ENCODE measurements around the gene GET3.

The GET3 gene

DNA sequence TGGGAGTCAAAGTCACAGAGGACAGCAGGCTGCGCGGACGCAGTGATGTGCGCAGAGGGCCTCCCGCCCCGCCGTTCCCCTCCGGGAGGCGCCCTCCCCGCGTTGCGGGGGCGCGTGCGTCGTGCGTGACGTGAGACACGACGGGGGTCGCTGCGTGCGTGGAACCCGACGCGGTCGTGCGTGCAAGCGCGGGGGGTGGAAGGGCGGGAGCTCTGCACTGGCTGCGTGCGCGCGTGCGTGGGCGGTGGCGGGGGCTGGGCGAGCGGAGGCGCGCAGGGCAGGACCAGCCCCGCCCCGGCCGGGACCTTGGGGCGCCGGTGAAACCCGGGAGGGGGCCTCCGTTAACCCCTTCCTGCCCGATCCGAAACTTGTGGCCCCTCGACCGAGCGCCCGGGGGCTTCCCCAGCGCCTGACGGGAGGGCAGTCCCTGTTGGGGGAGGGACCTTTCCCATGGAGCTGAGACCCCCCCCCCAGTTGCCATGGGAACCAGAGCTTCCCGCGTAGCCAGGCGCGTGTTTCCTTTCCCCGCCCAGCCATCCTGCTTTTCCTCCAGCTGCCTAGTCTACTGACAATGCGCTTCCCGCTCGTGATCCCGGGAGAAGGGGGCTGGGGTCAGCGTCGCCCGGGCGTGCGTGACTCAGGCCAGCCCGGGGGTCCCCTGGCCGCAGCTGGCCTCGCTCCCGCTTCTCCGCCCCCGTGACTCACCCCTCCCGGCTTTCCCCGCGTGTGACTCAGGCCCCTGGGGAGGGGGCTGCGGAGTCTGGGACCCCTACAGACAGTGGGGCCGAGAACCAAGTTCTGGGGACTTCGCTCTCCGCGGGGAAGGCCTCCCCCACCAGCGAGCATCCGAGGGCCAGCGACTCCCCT, 45.4 kb downstream of the GET3 start:
- DNase-seq = peak; percentile 93

DNA sequence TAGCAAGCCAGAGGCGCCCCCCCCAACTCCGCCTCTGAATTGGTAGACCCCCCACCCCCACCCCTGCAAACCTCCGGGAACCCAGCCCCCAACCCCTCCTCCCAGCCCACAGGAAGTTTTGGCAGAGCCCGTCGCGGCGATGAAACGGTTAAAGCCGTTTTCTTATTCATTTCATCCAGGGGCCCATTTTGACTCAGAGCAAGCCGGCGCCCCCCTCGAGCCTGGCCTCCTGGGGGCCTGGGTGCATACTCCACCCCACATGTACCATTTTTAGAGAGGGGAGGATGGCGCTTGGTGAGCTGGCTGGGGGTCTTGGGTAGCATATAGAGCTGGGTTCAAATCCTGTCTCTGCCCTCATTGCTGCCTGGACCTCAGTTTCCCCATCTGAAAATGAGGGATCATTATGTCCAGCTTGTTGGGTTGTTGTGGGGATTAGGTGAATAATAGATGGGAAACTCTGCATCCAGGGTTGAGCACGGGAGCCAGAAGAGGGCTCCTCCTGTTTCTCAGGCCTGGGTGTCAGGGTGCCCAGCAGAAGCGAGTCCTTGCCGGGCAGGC, 46.1 kb downstream of the GET3 start:
- DNase-seq = no peak

DNA sequence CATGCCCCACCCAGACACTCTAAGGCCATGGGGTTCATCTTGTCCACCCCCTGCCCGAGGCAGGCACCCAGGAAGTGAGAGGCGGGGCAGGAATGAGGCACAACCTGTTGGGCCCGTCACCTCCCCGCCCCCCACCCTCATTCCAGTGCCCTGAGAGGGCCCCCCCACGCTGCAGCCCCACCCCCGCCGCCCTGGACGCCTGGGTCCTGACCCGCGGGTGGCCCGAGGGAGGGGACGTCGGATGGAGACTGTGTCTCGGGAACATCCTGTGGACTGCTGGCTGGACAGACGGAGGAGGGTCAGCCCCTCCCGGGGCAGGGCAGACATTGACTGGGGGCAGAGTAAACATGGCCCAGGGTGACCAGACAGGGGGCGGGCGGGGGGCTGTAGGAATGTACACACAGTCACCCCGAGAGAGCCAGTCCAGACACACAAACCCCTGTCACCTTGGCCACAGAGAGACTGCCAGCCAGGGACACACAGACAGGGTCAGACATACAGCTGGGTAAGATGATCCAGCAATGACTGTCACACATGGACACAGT, 46.6 kb downstream of the GET3 start:
- DNase-seq = peak; percentile 49

DNA sequence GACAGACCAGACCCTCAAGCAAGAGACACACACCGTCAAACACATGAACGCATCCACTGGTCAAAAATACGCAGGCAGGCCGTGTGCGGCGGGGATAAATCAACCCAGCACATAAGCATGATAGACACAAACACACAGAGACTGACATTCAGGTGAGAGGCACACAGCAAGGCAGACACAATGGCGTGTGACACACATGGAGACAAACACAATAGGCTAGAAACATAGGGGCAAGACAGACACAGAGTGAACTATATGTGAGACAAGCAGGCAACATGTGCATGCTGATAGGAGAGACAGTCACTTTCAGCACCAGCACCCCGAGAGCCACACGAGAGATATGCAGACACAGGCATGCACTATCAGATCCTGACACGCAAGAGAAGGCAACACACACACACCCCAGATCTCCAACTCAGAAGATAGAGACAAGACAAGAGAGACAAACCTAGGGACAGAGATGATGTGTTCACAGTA, 47.1 kb downstream of the GET3 start:
- DNase-seq = no peak

DNA sequence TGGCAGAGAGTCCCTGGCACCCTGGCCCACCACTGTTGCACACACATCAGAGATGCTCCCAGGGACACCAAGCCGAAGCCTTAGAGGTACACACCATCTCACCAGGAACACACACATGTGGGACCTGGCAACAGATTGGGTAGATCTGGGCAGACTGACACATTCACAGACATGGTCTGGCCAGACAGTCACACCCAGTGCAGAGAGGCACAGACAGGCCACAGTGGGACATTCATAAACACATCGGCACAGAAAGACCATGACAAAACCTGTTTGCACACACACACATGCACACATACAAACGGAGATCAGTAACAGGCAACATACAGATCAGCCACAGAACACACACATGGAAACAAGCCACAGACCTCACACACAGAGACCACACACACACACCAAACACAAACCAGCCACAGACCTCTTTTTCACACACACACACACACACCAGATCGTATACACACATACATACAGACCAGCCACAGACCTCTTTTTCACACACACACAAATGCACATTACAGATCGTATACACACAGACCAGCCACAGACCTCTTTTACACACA, 47.7 kb downstream of the GET3 start:
- peak; percentile 47 for DNase-seq

DNA sequence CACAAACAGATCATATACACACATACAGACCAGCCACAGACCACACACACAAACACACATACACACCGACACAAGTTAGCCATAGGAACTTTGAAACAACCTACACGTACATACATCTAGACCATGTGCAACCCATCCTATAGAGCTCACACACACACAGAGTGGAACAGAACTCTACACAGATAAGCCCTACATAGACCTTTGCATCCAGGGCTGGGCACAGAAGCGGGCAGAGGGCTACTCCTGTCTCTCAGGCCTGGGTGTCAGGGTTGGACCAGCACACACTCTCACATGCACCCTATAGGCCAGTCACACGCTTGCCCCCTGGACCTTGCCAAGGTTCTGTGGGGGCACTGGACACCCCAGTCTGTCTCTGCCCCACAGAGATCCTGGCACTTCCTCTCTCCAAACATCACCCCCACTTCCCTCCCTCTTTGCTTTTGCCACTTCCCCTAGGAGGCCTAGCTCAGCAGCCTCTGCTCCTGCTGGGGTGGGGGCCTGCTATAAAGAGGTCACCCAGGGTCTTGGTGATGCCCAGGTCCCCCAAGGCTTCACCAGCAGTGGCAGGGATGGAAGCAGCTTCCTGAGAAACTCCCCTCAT, 48.2 kb downstream of the GET3 start:
- DNase-seq = peak; percentile 40

DNA sequence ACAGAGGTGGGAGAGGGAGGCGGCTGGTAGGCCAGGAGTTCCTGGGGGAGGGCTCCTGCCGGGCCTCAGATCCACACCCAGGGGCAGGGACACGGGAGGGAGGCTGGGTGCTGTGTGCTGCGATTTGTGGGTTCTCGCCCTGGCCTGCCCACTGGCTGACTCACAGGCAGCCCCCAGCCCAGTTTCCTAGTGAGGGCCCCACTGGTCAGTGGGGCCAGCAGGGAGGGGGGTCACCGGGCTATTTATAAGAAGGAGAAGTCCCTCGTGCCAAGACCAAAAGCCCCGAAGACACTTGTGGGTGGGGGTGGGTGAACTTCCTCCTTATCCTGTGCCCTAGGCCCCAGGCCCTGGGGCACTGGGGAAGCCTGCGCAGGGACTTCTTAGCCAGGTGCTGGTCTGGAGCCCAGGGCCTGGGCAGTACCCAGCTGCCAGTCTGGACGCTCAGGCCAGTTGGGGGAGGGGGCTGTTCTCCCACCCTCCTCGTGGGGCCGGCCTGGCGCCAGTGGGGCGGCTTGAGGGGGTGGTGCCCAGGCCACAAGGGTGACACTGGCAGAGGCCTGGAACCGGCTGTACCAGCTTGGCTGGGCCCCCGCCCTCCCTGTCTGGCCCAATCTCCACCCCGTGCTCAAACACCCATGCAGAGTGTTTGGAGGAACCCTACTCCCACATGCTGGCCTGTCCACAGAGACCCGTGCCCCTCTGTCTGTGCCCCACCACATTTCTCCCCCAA, 49.0 kb downstream of the GET3 start:
- peak; percentile 69 for DNase-seq

DNA sequence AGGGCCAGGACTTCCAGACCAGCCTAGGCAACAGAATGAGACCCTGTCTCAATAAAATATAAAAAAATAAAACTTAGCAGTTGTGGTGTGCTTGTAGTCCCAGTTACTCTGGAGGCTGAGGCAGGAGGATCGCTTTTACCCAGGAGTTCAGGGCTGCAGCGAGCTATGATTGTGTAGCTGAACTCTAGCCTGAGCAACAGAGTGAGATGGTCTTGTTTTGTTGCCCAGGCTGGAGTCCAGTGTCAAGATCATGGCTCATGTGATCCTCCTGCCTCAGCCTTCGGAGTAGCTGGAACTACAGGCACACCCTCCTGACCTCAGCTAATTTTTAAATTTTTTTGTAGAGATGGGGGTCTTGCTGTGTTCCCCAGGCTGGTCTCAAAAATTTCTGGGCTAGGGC, 49.7 kb downstream of the GET3 start:
- DNase-seq = no peak

DNA sequence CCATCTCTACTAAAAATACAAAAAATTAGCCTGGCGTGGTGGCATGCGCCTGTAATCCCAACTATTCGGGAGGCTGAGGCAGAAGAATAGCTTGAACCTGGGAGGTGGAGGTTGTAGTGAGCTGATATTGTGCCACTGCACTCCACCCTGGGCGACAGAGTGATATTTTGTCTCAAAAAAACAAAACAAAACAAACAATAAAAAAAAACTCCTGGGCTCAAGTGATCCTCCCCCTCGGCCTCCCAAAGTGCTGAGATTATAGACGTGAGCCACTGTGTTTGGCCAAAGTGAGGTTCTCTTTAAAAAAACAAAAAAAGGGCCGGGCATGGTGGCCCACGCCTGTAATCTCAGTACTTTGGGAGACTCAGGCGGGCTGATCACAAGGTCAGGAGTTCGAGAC, 50.2 kb downstream of the GET3 start:
- DNase-seq = no peak

DNA sequence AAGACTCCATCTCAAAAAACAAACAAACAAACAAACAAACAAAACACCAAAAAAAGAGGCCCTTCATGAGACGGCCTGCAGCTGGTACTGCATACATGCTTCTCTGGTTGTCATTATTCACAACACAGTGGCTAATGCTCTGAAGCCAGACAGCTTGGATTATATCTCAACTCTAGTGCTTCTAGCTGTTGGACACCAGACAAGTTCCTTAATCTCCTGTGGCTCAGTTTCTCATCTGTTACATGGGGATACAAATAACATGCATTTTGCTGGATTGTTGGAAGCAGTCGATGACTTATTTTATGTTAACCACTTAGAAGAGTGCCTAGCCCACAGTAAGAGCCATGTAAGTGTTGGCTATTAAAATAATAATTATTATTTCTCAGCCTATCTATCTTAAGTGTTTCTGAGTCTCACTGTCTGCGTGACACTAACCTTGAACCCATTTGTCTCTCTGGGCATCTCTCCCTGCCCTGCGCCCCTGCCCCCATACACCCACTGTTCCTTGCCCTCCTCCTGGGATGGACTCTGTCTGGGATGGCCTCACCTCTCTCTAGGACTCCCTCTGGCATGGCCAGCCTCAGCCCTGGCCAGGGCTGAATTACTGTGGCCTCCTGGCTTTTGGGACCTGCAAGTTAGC, 50.9 kb downstream of the GET3 start:
- peak; percentile 48 for DNase-seq

DNA sequence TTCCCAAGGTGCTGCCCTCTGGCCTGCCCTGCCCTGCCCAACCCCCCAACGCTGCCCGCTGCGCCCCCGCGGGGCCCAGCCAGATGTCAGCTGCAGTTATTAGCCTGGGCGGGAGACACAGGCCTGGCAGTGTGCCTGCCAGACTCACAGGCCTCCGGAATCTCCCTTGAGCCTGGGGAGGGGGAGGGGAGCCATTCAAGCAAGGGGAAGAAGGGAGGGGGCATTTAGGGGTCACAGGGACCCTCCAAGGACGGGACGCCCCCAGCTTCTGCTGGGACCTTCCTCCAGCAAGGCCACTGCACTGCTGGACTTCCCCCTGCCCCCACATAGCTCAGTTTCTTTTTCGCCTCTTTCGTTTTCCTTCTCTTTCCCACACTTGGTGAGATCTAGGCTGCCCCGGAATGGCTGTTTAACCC, 51.4 kb downstream of the GET3 start:
- peak; percentile 90 for DNase-seq

DNA sequence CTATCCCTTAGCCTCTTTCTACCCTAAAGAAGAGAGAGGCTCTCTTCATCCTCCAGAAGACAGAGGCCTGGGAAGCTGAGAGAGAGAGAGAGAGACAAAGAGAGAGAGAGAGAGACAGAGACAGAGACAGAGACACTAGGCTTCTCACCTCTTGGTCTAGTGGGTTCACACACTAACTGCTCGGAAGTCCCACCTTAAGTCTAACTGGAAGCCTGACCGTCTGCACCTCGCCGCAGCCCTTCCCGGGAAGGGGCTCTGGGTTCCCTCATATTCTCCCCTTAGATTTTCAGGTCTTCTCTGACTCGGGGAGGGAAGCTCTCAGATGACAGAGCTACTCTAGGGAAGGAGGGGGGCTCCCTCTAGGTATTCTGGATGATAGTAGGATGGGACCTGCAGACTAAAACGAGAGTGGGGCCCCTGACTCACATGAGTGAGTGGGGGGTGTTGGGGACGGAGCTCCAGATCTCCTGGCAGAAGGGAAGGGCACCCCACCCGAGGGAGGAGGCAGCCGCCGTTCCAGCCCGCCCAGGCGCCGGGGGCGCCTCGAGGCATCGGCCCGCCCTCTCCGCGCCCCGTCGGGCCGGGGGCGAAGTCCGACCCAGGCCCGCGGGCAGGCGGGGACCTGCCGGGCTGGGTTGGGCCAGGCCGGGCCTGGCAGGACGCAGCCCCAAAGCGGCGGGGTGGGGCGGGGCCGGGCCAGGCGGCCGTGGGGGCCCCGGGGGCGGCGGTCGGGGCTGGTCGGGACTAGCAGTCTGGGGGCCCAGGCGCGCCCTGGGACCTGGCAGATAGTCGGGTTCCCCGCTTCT, 52.0 kb downstream of the GET3 start:
- DNase-seq = no peak

DNA sequence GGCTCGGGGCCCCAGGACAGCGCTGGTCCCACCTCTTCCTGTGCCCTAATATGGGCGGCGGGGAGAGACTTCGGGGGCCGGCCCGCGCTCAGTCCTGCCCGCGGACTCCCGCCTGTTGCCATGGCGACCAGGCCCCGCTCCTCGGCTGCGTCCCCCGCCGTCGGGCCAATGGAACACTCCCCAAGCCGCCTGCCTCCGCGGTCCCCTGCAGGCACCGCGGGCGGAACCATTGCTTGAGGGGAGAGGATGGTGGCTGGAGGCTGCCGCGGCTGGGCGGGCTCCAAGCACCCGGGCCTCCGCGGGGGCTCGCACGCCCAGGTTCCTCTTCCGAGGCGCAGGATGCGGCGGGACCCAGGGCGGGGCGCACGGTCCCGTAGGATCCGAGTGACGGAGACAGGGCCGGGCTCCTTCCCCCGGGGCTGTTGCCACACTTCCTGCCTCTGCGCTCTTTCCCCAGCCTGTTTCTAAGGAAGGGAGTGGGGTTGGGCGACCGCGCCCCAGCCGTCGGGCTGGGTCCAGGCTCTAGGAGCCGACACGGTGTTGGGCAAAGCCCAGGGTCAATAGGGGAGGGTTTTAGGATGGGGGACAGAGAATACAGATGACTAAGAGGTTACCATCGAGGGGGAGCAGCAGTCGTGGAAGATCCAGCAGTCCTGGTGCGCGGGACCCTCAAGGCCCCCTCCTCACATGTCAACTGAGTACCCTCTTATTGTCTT, 52.8 kb downstream of the GET3 start:
- DNase-seq = peak; percentile 97

DNA sequence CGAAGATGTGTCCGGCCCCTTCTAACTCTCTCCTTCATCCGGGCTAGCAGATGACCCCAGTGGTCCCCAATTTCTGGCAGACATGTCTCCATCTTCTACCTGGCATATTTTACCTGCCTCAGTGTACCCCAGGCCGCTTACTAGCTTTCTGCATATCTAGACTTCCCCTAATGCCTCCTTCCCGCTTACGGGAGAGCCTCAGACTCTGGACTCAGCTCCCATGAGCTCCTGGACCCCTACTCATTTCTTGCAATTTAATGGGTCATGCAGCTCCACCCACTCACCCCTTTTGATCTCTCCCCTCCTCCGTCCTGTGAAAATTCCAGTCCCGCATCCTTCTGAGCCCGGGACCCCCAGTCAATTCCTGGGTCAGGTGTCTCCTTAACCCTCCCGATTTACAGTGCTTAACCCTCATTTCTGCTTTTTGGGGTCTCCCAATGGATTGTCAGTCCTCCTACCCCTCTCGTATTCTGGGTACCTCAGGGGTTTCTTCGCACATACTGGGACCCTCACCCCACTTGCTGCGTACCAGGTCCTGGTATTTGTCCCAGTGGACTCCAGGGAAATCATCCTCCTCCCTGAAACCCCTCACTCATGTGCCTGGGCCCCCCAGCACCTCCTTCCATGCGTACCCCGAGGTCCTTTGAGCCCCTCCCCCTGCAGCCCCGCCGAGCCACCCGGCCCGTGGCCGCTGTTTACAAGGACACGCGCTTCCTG, 53.5 kb downstream of the GET3 start:
- peak; percentile 46 for DNase-seq

DNA sequence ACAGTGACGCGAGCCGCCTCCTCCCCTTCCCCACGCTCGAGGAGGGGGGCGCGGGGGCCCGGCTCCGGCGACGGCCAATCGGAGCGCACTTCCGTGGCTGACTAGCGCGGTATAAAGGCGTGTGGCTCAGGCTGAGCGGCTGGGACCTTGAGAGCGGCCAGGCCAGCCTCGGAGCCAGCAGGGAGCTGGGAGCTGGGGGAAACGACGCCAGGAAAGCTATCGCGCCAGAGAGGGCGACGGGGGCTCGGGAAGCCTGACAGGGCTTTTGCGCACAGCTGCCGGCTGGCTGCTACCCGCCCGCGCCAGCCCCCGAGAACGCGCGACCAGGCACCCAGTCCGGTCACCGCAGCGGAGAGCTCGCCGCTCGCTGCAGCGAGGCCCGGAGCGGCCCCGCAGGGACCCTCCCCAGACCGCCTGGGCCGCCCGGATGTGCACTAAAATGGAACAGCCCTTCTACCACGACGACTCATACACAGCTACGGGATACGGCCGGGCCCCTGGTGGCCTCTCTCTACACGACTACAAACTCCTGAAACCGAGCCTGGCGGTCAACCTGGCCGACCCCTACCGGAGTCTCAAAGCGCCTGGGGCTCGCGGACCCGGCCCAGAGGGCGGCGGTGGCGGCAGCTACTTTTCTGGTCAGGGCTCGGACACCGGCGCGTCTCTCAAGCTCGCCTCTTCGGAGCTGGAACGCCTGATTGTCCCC, 54.2 kb downstream of the GET3 start, which contains the start of gene JUNB:
Gene JUNB (plus strand): TSS at position 142 of the 706 bp plus-strand sequence. CDS start 286 bp downstream, at position 428.
- peak; percentile 98 for DNase-seq

DNA sequence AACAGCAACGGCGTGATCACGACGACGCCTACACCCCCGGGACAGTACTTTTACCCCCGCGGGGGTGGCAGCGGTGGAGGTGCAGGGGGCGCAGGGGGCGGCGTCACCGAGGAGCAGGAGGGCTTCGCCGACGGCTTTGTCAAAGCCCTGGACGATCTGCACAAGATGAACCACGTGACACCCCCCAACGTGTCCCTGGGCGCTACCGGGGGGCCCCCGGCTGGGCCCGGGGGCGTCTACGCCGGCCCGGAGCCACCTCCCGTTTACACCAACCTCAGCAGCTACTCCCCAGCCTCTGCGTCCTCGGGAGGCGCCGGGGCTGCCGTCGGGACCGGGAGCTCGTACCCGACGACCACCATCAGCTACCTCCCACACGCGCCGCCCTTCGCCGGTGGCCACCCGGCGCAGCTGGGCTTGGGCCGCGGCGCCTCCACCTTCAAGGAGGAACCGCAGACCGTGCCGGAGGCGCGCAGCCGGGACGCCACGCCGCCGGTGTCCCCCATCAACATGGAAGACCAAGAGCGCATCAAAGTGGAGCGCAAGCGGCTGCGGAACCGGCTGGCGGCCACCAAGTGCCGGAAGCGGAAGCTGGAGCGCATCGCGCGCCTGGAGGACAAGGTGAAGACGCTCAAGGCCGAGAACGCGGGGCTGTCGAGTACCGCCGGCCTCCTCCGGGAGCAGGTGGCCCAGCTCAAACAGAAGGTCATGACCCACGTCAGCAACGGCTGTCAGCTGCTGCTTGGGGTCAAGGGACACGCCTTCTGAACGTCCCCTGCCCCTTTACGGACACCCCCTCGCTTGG, 55.0 kb downstream of the GET3 start:
- peak; percentile 83 for DNase-seq

DNA sequence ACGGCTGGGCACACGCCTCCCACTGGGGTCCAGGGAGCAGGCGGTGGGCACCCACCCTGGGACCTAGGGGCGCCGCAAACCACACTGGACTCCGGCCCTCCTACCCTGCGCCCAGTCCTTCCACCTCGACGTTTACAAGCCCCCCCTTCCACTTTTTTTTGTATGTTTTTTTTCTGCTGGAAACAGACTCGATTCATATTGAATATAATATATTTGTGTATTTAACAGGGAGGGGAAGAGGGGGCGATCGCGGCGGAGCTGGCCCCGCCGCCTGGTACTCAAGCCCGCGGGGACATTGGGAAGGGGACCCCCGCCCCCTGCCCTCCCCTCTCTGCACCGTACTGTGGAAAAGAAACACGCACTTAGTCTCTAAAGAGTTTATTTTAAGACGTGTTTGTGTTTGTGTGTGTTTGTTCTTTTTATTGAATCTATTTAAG, 55.6 kb downstream of the GET3 start:
- no peak for DNase-seq

Measured in femur (tissue), 1 donor.